ENCODE results near the gene CCDC178. TPM values are rescaled to one million over a fixed set of nuclear protein-coding genes. Genes with fewer than 3 reads are reported as not detected.

The CCDC178 gene
- polyA plus RNA-seq, 1 experiment = not detected

DNA sequence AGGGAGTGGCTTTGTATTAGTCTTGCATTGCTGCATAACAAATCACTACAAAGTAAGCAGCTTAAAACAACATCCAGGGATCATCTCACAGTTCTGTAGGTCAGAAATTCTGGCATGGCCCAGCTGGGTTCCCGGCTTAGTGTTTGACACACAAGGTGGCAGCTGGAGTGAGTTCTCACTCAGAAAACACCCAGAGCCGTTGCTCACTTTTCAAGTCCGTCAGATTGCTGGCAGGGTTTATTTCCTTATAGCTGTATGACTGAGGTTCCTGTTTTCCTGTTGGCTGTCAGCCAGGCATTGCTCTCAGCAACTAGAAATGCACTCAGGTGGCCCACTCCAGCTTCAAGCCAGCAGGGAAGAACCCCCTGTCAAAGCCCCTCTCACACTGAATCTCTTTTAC lies 324.1 kb downstream of the CCDC178 start:
- no peak overlapping the region for H3K4me3 ChIP-seq (ENCODE audit: low read depth, low read length)
- TF ChIP-seq, protein P1, sequence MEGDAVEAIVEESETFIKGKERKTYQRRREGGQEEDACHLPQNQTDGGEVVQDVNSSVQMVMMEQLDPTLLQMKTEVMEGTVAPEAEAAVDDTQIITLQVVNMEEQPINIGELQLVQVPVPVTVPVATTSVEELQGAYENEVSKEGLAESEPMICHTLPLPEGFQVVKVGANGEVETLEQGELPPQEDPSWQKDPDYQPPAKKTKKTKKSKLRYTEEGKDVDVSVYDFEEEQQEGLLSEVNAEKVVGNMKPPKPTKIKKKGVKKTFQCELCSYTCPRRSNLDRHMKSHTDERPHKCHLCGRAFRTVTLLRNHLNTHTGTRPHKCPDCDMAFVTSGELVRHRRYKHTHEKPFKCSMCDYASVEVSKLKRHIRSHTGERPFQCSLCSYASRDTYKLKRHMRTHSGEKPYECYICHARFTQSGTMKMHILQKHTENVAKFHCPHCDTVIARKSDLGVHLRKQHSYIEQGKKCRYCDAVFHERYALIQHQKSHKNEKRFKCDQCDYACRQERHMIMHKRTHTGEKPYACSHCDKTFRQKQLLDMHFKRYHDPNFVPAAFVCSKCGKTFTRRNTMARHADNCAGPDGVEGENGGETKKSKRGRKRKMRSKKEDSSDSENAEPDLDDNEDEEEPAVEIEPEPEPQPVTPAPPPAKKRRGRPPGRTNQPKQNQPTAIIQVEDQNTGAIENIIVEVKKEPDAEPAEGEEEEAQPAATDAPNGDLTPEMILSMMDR (IDR thresholded peaks at IDR 0.05; ENCODE audit: low read depth, low read length) = no peak
- POLR2A ChIA-PET = no interaction called here
- DNase-seq (ENCODE audit: low read depth, low spot score) = no peak
- CTCF ChIA-PET = no interaction called here
- H3K27ac ChIP-seq (ENCODE audit: low read depth, low read length) = no peak overlapping the region
- no peaks in the 10 kb centered on the region for H3K27me3 ChIP-seq (ENCODE audit: control insufficient read depth, insufficient read depth, low read length)
- H3K9me3 ChIP-seq (ENCODE audit: control insufficient read depth, insufficient read depth, low read length) = no peaks in the 10 kb centered on the region

DNA sequence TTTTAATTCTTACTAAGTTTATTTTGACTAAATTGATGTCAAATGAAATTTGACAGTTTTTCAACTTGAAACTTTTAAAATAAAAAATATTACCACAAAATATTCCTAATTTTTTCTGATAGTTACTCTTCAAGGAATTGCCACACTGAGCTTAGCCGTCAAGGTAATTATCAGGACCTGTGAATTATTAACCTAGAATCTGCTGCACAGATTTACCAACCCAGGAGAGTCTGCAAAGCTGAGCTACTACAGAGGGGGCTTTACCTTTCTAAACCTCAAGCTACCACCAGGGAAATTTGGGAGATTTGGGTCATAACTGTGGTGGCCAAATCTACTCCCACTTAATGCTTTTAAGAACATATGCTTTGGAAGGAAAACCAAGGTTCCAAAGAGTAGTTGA lies 324.6 kb downstream of the CCDC178 start:
- Histone ChIP-seq H3K4me3 (ENCODE audit: low read depth, low read length) (no peak overlapping the region), H3K27ac (ENCODE audit: low read depth, low read length) (no peak overlapping the region), H3K27me3 (ENCODE audit: control insufficient read depth, insufficient read depth, low read length) (no peaks in the 10 kb centered on the region), H3K9me3 (ENCODE audit: control insufficient read depth, insufficient read depth, low read length) (no peaks in the 10 kb centered on the region)
- TF ChIP-seq, protein P1 (IDR thresholded peaks at IDR 0.05; ENCODE audit: low read depth, low read length) = no peak
- CTCF ChIA-PET = no interaction called here
- POLR2A ChIA-PET = no interaction called here
- no peak for DNase-seq (ENCODE audit: low read depth, low spot score)

DNA sequence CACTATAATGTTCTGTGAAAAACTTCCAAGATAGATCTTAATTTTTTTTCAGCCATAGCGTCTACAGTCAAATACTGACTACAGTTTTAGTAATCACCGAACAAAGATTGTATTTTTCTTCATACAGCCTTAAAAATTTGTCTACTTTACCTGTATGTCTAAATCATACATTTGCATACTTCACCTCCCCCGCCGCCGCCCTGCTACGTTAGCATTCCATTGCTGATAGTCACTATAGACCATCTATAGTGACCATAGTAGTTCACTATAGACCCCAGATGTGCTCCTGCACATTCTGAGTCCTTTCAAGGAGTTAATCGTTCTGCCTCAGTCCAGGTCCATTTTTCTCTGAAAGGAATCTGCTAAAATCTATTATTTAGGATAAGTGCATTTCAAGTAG lies 325.0 kb downstream of the CCDC178 start:
- DNase-seq (ENCODE audit: low read depth, low spot score) = no peak
- POLR2A ChIA-PET = no interaction called here
- H3K27ac ChIP-seq (ENCODE audit: low read depth, low read length) = no peak overlapping the region
- H3K9me3 ChIP-seq (ENCODE audit: control insufficient read depth, insufficient read depth, low read length) = no peaks in the 10 kb centered on the region
- no peak overlapping the region for H3K4me3 ChIP-seq (ENCODE audit: low read depth, low read length)
- CTCF ChIA-PET = no interaction called here
- TF ChIP-seq, protein P1 (IDR thresholded peaks at IDR 0.05; ENCODE audit: low read depth, low read length) = no peak
- no peaks in the 10 kb centered on the region for H3K27me3 ChIP-seq (ENCODE audit: control insufficient read depth, insufficient read depth, low read length)

DNA sequence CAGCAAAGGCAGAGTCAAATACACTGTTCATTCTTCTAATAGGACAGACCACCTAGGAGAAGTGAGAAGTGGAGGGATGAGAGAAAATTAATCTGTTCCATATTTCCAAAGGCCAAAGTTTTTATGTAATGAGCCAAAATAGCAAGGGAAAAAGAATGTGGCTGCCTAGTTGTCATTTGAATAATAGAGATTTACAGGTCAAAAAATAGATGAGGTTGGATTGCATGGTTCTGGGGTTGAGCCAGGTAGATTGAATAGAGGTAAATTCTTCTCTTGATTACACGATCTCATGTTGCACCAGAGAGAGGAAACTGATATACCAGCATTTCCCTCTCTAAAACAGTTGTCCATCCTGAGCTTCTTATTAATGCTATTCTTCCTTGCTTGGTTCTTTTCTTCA lies 325.8 kb downstream of the CCDC178 start:
- POLR2A ChIA-PET = no interaction called here
- H3K9me3 ChIP-seq (ENCODE audit: control insufficient read depth, insufficient read depth, low read length) = no peaks in the 10 kb centered on the region
- no peak overlapping the region for H3K4me3 ChIP-seq (ENCODE audit: low read depth, low read length)
- no peak overlapping the region for H3K27ac ChIP-seq (ENCODE audit: low read depth, low read length)
- no peaks in the 10 kb centered on the region for H3K27me3 ChIP-seq (ENCODE audit: control insufficient read depth, insufficient read depth, low read length)
- no peak for DNase-seq (ENCODE audit: low read depth, low spot score)
- CTCF ChIA-PET = no interaction called here
- TF ChIP-seq, protein P1 (IDR thresholded peaks at IDR 0.05; ENCODE audit: low read depth, low read length) = no peak

DNA sequence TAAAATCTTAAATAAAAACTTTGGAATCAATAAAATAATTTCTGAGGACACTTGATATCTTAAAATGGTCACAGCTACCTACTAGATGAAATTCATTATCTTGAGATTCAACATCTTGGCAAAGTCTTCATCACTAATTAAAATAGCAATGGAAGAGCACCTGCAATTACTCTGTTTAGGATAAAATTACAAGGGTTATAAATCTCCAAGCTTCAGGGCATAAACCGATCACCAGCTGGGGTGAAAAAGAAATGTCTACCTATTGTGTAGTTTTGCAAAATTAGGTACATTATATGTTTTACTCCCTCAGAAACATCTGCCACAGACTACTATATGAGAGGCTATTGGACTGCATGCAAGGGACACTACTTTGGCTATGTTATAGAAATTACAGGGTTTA lies 327.1 kb downstream of the CCDC178 start:
- Histone ChIP-seq H3K27me3 (ENCODE audit: control insufficient read depth, insufficient read depth, low read length) (no peaks in the 10 kb centered on the region), H3K27ac (ENCODE audit: low read depth, low read length) (no peak overlapping the region), H3K9me3 (ENCODE audit: control insufficient read depth, insufficient read depth, low read length) (no peaks in the 10 kb centered on the region), H3K4me3 (ENCODE audit: low read depth, low read length) (no peak overlapping the region)
- ChIA-PET POLR2A (no interaction called here), CTCF (no interaction called here)
- DNase-seq (ENCODE audit: low read depth, low spot score) = no peak
- TF ChIP-seq, protein P1 (IDR thresholded peaks at IDR 0.05; ENCODE audit: low read depth, low read length) = no peak

Data from AG04450 (cell line).